Left renal pelvis (tissue), 4 donors: ENCODE data around the gene FSTL4. TPM values are rescaled to one million over a fixed set of nuclear protein-coding genes. Genes with fewer than 3 reads are reported as not detected.
"Not testable (repeated sequence)": the region's sequence is repeated elsewhere in the genome, so short reads cannot be mapped to it uniquely, and the experiment has no call there.

Source experiments
- DNase-seq, 4 donors: peaks; one replicate each; pipeline ENCODE4 v3.0.0-alpha.2; 2013; ENCODE audit warnings: low read depth in 4 of 4, low spot score in 3 of 4
- polyA plus RNA-seq, 4 donors: library from polyadenylated mRNA; unstranded; fragments of 120-200 nt; gene quantifications; one replicate each; pipeline ENCODE4 v1.2.1, GENCODE V29; 2013; ENCODE audit not compliant: insufficient read length in 4 of 4

The FSTL4 gene
- polyA plus RNA-seq, 4 donors, result 0.67 to 1.2 (median 0.79) TPM; not detected in 1

GRCh38 chr5:133409210-133409674 is 203.1 kb downstream of the FSTL4 start:
- no peak for DNase-seq

- no peak for DNase-seq
Measured at GRCh38 chr5:133408322-133408721, 204.0 kb downstream of the FSTL4 start.

- DNase-seq, result peak in 1 of 4 donors; percentile 31
Measured at GRCh38 chr5:133406977-133407632, 205.2 kb downstream of the FSTL4 start.

- DNase-seq, result no peak
Measured at GRCh38 chr5:133406208-133406976, 205.9 kb downstream of the FSTL4 start.

GRCh38 chr5:133405275-133406034 is 206.9 kb downstream of the FSTL4 start:
- DNase-seq, result no peak

- DNase-seq, result no peak
Measured at GRCh38 chr5:133404724-133405123, 207.6 kb downstream of the FSTL4 start.

GRCh38 chr5:133403741-133404364 is 208.5 kb downstream of the FSTL4 start:
- DNase-seq, result no peak

GRCh38 chr5:133402775-133403174 is 209.6 kb downstream of the FSTL4 start:
- no peak for DNase-seq

- DNase-seq, result no peak
Measured at GRCh38 chr5:133401731-133402347, 210.5 kb downstream of the FSTL4 start.

- DNase-seq, result no peak
Measured at GRCh38 chr5:133400831-133401351, 211.4 kb downstream of the FSTL4 start.

- no peak for DNase-seq
Measured at GRCh38 chr5:133400120-133400519, 212.2 kb downstream of the FSTL4 start.

GRCh38 chr5:133399247-133399891 is 213.0 kb downstream of the FSTL4 start:
- no peak for DNase-seq

- no peak for DNase-seq
Measured at GRCh38 chr5:133398646-133399101, 213.7 kb downstream of the FSTL4 start.

GRCh38 chr5:133397990-133398645 is 214.2 kb downstream of the FSTL4 start:
- no peak for DNase-seq

GRCh38 chr5:133397348-133397747 is 215.0 kb downstream of the FSTL4 start:
- no peak for DNase-seq

- no peak for DNase-seq
Measured at GRCh38 chr5:133396814-133397213, 215.5 kb downstream of the FSTL4 start.

GRCh38 chr5:133396187-133396741 is 216.1 kb downstream of the FSTL4 start:
- no peak for DNase-seq

GRCh38 chr5:133395207-133395606 is 217.1 kb downstream of the FSTL4 start:
- DNase-seq, result not testable (repeated sequence)

GRCh38 chr5:133394477-133394817 is 217.9 kb downstream of the FSTL4 start:
- DNase-seq, result not testable (repeated sequence)
